HepG2 (cell line): ENCODE results near the gene XPR1. TPM values are rescaled to one million over a fixed set of nuclear protein-coding genes. Genes with fewer than 3 reads are reported as not detected.

Experiments
- ATAC-seq: fragments of 200-7000 bp; cut with Tn5 transposase; 3 replicates; pipeline ENCODE4 v1.9.1; 2020; ENCODE audit warnings: mild to moderate bottlenecking, moderate library complexity
- BruUV-seq: library from RNA; stranded (reverse); fragments of 400-500 nt; replicated peaks from 2 replicates; lab custom pipeline; 2021; lab: Mats Ljungman, UMichigan
- CTCF ChIA-PET: fragments of 300-600 bp; formaldehyde crosslinking; extraction: SDS; loops from one replicate; lab custom pipeline; 2021; ENCODE audit warnings: low total read pairs, inconsistent platforms, low intra/inter-chr PET ratio; lab: Yijun Ruan, JAX
- POLR2A ChIA-PET: fragments of 350-600 bp; sonication (Branson Sonifier 250); formaldehyde crosslinking; loops from one replicate; lab custom pipeline; 2020; ENCODE audit warnings: antibody characterized with exemption, inconsistent platforms; lab: Yijun Ruan, JAX
- DNase-seq: peaks from one replicate; pipeline ENCODE4 v3.0.0-alpha.2; 2015; ENCODE audit warnings: low spot score
- FAIRE-seq: peaks from 3 replicates; lab custom pipeline; 2011; peaks lifted over from hg19 to GRCh38; lab: Jason Lieb, UNC
- H2AFZ ChIP-seq: one replicate; pipeline ENCODE4 v1.6.1; 2011; ENCODE audit warnings: low read length, inconsistent platforms
- H3K27ac ChIP-seq: fragments of 300-600 bp; 3 replicates; pipeline ENCODE4 v1.8.0; 2011; ENCODE audit warnings: mixed run types, mild to moderate bottlenecking, mixed read lengths, low read length, inconsistent platforms; ENCODE audit not compliant: insufficient read depth; ENCODE audit errors: extremely low read length
- H3K27me3 ChIP-seq, 2 experiments: fragments of 200-600 bp in 1 of 2; 2 replicates in 1 of 2; 3 replicates in 1 of 2; pipeline versions ENCODE4 v1.6.0 to v1.8.0; 2011; ENCODE audit warnings: low read length in 2 of 2, mild to moderate bottlenecking in 2 of 2, moderate library complexity in 2 of 2, inconsistent platforms in 1 of 2; ENCODE audit not compliant: insufficient read depth in 2 of 2, control insufficient read depth in 1 of 2
- H3K36me3 ChIP-seq, 2 experiments: fragments of 200-600 bp in 1 of 2; replicated peaks in 1 of 2; 2 replicates in 1 of 2; 3 replicates in 1 of 2; pipeline versions ENCODE4 v1.5.1 to v1.8.0; 2011; ENCODE audit warnings: low read length in 2 of 2, inconsistent platforms in 1 of 2; ENCODE audit not compliant: insufficient read depth in 2 of 2, control insufficient read depth in 1 of 2
- H3K4me1 ChIP-seq: 2 replicates; pipeline ENCODE4 v1.5.1; 2012; ENCODE audit warnings: low read length, inconsistent platforms; ENCODE audit not compliant: insufficient read depth
- H3K4me2 ChIP-seq: 2 replicates; pipeline ENCODE4 v1.6.0; 2011; ENCODE audit warnings: low read depth, low read length, inconsistent platforms
- H3K4me3 ChIP-seq, 3 experiments: fragments of 200-600 bp in 1 of 3; sonication (generic), shearing (Covaris generic) in 1 of 3; replicated peaks in 1 of 3; 2 replicates each; pipeline ENCODE4 v1.5.1; 2011 to 2016; ENCODE audit warnings: low read length in 3 of 3, inconsistent platforms in 2 of 3, low read depth in 2 of 3, mild to moderate bottlenecking in 2 of 3, control low read depth in 1 of 3, mixed read lengths in 1 of 3; ENCODE audit not compliant: insufficient read depth in 1 of 3
- H3K79me2 ChIP-seq: one replicate; pipeline ENCODE4 v1.6.1; 2011; ENCODE audit warnings: low read length, inconsistent platforms; ENCODE audit not compliant: insufficient read depth
- H3K9ac ChIP-seq: 2 replicates; pipeline ENCODE4 v1.6.0; 2011; ENCODE audit warnings: mild to moderate bottlenecking, low read depth, low read length, inconsistent platforms; ENCODE audit not compliant: insufficient read depth
- H3K9me3 ChIP-seq: 2 replicates; pipeline ENCODE4 v1.5.1; 2012; ENCODE audit warnings: mild to moderate bottlenecking, low read length
- H4K20me1 ChIP-seq: 2 replicates; pipeline ENCODE4 v1.6.0; 2011; ENCODE audit warnings: inconsistent platforms, mild to moderate bottlenecking, low read length, moderate library complexity; ENCODE audit not compliant: insufficient read depth
- FOSL1 ChIP-seq: sonication (generic); formaldehyde crosslinking; IDR thresholded peaks from 2 replicates; pipeline ENCODE4 v1.9.0; 2021; ENCODE audit warnings: missing genetic modification reagents, borderline replicate concordance
- FOXK2 ChIP-seq: fragments of 450-650 bp; IDR thresholded peaks from 2 replicates; pipeline ENCODE4 v1.6.1; 2016
- IKZF5 ChIP-seq: IDR thresholded peaks from 2 replicates; pipeline ENCODE4 v1.6.1; 2018; ENCODE audit warnings: missing genetic modification reagents, mild to moderate bottlenecking, missing compliant biosample characterization
- NFKBIZ ChIP-seq: IDR thresholded peaks from 2 replicates; pipeline ENCODE4 v1.6.1; 2018; ENCODE audit warnings: missing genetic modification reagents, missing compliant biosample characterization
- POLR2AphosphoS2 ChIP-seq: IDR thresholded peaks from 2 replicates; pipeline ENCODE4 v1.6.1; 2011; ENCODE audit warnings: low read depth, low read length, improper control_type of control experiment
- RARA ChIP-seq: IDR thresholded peaks from 2 replicates; pipeline ENCODE4 v1.6.1; 2016; ENCODE audit warnings: missing genetic modification reagents, missing compliant biosample characterization
- REL ChIP-seq: sonication (generic); formaldehyde crosslinking; conservative IDR thresholded peaks from 2 replicates; pipeline ENCODE4 v1.8.0; 2022; ENCODE audit warnings: mild to moderate bottlenecking, missing genetic modification reagents, moderate library complexity
- ZNF563 ChIP-seq: sonication (generic); formaldehyde crosslinking; IDR thresholded peaks from 2 replicates; pipeline ENCODE4 v1.8.0; 2022; ENCODE audit warnings: mild to moderate bottlenecking, moderate library complexity, missing genetic modification reagents
- ZNF691 ChIP-seq: sonication (generic); formaldehyde crosslinking; IDR thresholded peaks from 2 replicates; pipeline ENCODE4 v1.4.0; 2020; ENCODE audit warnings: missing genetic modification reagents, low read depth, mild to moderate bottlenecking, borderline replicate concordance
- ZSCAN30 ChIP-seq: sonication (generic); formaldehyde crosslinking; IDR thresholded peaks from 2 replicates; pipeline ENCODE4 v1.5.0; 2020; ENCODE audit warnings: mild to moderate bottlenecking, missing genetic modification reagents
- WGBS: methylation state at CpG from one replicate; pipeline ENCODE4 v1.1.6; 2017; ENCODE audit warnings: low lambda C conversion rate; 5-methylcytosine and 5-hydroxymethylcytosine counted together
- in situ Hi-C: cut with HindIII; loops from 2 replicates; pipeline ENCODE4 v1.10.0; 2017; ENCODE audit warnings: low pct_unique_long_range_greater_than_20kb; ENCODE audit not compliant: extremely low pct_ligation_motif_present
- intact Hi-C: fragments of 100-400 bp; cut with micrococcal nuclease; formaldehyde crosslinking; loops from one replicate; pipeline ENCODE4 v1.10.0; 2022; ENCODE audit not compliant: unreplicated experiment
- polyA plus RNA-seq, 8 experiments: library from polyadenylated mRNA; depleted of rRNA in 3 of 8; stranded (reverse) in 7 of 8; unstranded in 1 of 8; fragments of >200 nt; fragmentation: Illumina TruSeq in 4 of 8; extraction: Trizol in 4 of 8; gene quantifications; 2 replicates each; pipeline versions ENCODE4 v1.2.1 to v1.2.3, GENCODE V29; 2011 to 2016; ENCODE audit warnings: low read depth in 4 of 8, missing spikeins in 1 of 8, mixed read lengths in 1 of 8; ENCODE audit not compliant: insufficient read depth in 1 of 8
- total RNA-seq, 5 experiments: library from RNA; depleted of rRNA; stranded (reverse); fragments of >200 nt; fragmentation: Illumina TruSeq; extraction: Trizol; gene quantifications; 2 replicates each; pipeline ENCODE4 v1.2.3, GENCODE V29; 2016; ENCODE audit warnings: low read depth in 1 of 5

The XPR1 gene
- total and polyA plus RNA-seq, 2 of the 13 experiments (the other 11 are each of a cell fraction or from before 2014, with no cell fraction given): 22.3 to 23.6 TPM

- H3K4me3 ChIP-seq: no peak overlapping the region
- no peaks in the 10 kb centered on the region for H3K79me2 ChIP-seq
- no peaks in the 10 kb centered on the region for H3K27me3 ChIP-seq
- BruUV-seq: no TSS peak
- peaks cover 6% of the 10 kb centered on the region for H3K4me1 ChIP-seq
- POLR2A ChIA-PET: no interaction called here
- no peak overlapping the region for H3K9ac ChIP-seq
- DNase-seq (no peak), ATAC-seq (no peak)
- in situ Hi-C loops: no loop called here
- H2AFZ ChIP-seq: no peak overlapping the region
- TF ChIP-seq POLR2AphosphoS2 (no peak), FOXK2 (no peak)
- TF ChIP-seq, all 625 proteins: peak for 0
- Histone ChIP-seq H3K9me3 (no peaks in the 10 kb centered on the region), H3K4me2 (no peak overlapping the region), H3K36me3 (no peaks in the 10 kb centered on the region), H4K20me1 (no peaks in the 10 kb centered on the region), H3K27ac (no peak overlapping the region)
- no peak for FAIRE-seq
- CTCF ChIA-PET: no interaction called here
- 88% methylated on average over 3 of the region's 3 CpGs for WGBS
- intact Hi-C loops: loop anchor here (2.0 kb wide), 1 partner anchor 31 kb away; no protein-coding TSS in a partner anchor
These were observed 261.8 kb downstream of the XPR1 start for GRCh38 chr1:180893614-180894013.

- CTCF ChIA-PET: no interaction called here
- ATAC-seq (no peak), FAIRE-seq (no peak), DNase-seq (no peak)
- no peak overlapping the region for H3K27ac ChIP-seq
- H4K20me1 ChIP-seq: no peaks in the 10 kb centered on the region
- H3K4me2 ChIP-seq: no peak overlapping the region
- H3K9me3 ChIP-seq: no peaks in the 10 kb centered on the region
- intact Hi-C loops: no loop called here
- no peak overlapping the region for H3K9ac ChIP-seq
- H3K79me2 ChIP-seq: no peaks in the 10 kb centered on the region
- peaks cover 0 to 4% of the 10 kb centered on the region in 2 experiments; a peak in 2 of 5 replicates for H3K27me3 ChIP-seq
- peaks cover 6% of the 10 kb centered on the region for H3K4me1 ChIP-seq
- no peaks in the 10 kb centered on the region for H3K36me3 ChIP-seq
- 72% methylated on average over 3 of the region's 3 CpGs for WGBS
- H3K4me3 ChIP-seq: no peak overlapping the region
- POLR2A ChIA-PET: no interaction called here
- no peak overlapping the region for H2AFZ ChIP-seq
- no TSS peak for BruUV-seq
- in situ Hi-C loops: no loop called here
- TF ChIP-seq ZSCAN30: no peak
- no peak for TF ChIP-seq IKZF5 (CRISPR knock-in tag)
- no peak for TF ChIP-seq NFKBIZ (CRISPR knock-in tag)
- TF ChIP-seq ZNF691 (CRISPR knock-in tag): no peak
- no peak for TF ChIP-seq FOSL1 (CRISPR knock-in tag)
- no peak for TF ChIP-seq REL (CRISPR knock-in tag)
- TF ChIP-seq ZNF563: no peak
- no peak for TF ChIP-seq RARA (CRISPR knock-in tag)
These were observed 264.3 kb downstream of the XPR1 start for GRCh38 chr1:180896161-180896560.
